IPS-18c (cell line): Measurements from ENCODE around the gene TFAP2B.

Experiments
- H3K4me3 ChIP-seq: 2 replicates; pipeline ENCODE4 v1.7.0; 2013; ENCODE audit warnings: low read depth, mild to moderate bottlenecking, low read length, moderate library complexity; ENCODE audit not compliant: insufficient read depth
- H3K9me3 ChIP-seq: one replicate; pipeline ENCODE4 v1.6.1; 2013; ENCODE audit warnings: mild to moderate bottlenecking, low read length, moderate library complexity; ENCODE audit not compliant: control insufficient read depth, insufficient read depth

Gene TFAP2B

GRCh38 chr6:50868466-50868865, 49.8 kb downstream of the TFAP2B start:
- Histone ChIP-seq H3K4me3 (no peak overlapping the region), H3K9me3 (no peaks in the 10 kb centered on the region)

- no peak overlapping the region for H3K4me3 ChIP-seq
Measured at GRCh38 chr6:50873167-50873566, 54.5 kb downstream of the TFAP2B start.

GRCh38 chr6:50884364-50884763, 65.7 kb downstream of the TFAP2B start:
- Histone ChIP-seq H3K4me3 (no peak overlapping the region), H3K9me3 (no peaks in the 10 kb centered on the region)

More at GRCh38 chr6:50873167-50873566, 54.5 kb downstream of the TFAP2B start:
- no peaks in the 10 kb centered on the region for H3K9me3 ChIP-seq

GRCh38 chr6:50887112-50887511, 68.4 kb downstream of the TFAP2B start:
- H3K4me3 ChIP-seq: no peak overlapping the region

GRCh38 chr6:50889497-50889896, 70.8 kb downstream of the TFAP2B start:
- Histone ChIP-seq H3K9me3 (no peaks in the 10 kb centered on the region), H3K4me3 (no peak overlapping the region)

More at GRCh38 chr6:50887112-50887511, 68.4 kb downstream of the TFAP2B start:
- H3K9me3 ChIP-seq: no peaks in the 10 kb centered on the region

GRCh38 chr6:50889935-50890334, 71.3 kb downstream of the TFAP2B start:
- Histone ChIP-seq H3K9me3 (no peaks in the 10 kb centered on the region), H3K4me3 (no peak overlapping the region)

- Histone ChIP-seq H3K4me3 (no peak overlapping the region), H3K9me3 (no peaks in the 10 kb centered on the region)
Measured at GRCh38 chr6:50890579-50890978, 71.9 kb downstream of the TFAP2B start.

GRCh38 chr6:50891290-50891689, 72.6 kb downstream of the TFAP2B start:
- no peak overlapping the region for H3K4me3 ChIP-seq
- H3K9me3 ChIP-seq: no peaks in the 10 kb centered on the region
